Endometrial microvascular endothelial cells (primary cell): ENCODE results near the gene DTNA. TPM values are rescaled to one million over a fixed set of nuclear protein-coding genes. Genes with fewer than 3 reads are reported as not detected.
"Not testable (repeated sequence)": the region's sequence is repeated elsewhere in the genome, so short reads cannot be mapped to it uniquely, and the experiment has no call there.

Source experiments
- in situ Hi-C: cut with HindIII; loops from 2 replicates; pipeline ENCODE4 v1.10.0; 2017; ENCODE audit warnings: low sequenced_read_pairs, low pct_unique_long_range_greater_than_20kb; ENCODE audit errors: inconsistent ontology term
- total RNA-seq: library from RNA; depleted of rRNA; stranded (reverse); fragments of >200 nt; gene quantifications from one replicate; pipeline ENCODE4 v1.2.3, GENCODE V29; 2015; ENCODE audit errors: inconsistent ontology term

DTNA gene
- total RNA-seq, 1 donor from 2014 or later = 0.56 TPM

GRCh38 chr18:34870555-34871310, 160.6 kb downstream of the DTNA start:
- in situ Hi-C loops = no loop called here

DNA sequence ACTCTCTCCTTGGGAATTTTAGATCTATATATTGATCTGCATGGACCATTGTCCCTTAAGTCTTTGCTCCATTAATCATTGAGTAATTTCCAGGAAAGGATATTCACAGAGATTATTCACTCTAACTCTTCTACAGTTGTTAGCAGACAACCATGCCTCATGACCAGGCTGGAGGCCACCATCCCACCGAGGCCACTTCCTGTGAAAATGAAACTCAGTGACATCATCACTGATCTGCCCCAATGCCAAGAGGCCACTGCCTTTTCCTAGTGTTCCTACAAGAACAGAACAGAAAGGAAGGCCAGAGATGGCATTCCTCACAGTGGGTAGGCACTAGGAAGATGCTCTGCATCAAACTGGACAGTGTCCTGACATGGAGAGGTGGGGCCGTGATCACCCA, 161.3 kb downstream of the DTNA start:
- in situ Hi-C loops = no loop called here

DNA sequence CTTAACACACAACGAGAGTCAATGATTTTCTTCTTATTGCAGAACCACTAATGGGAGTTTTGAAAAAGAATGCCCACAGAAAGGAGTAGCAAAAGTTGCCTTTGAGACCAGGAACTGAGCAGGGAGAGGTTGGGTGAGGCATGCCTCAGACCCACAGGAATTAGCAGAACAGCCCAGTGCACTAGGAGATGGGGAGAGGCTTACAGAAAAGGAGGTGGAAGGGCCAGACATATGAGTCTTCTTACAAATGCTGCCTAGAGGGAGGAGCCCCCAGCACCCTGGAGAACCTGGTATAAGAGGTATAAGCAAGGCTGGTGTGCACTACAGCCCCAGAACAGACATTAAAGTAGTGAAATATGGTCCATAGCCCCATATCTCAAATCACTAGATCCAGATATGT, 162.0 kb downstream of the DTNA start:
- in situ Hi-C loops = no loop called here

- in situ Hi-C loops = no loop called here
Observed at GRCh38 chr18:34873986-34874580, 164.0 kb downstream of the DTNA start.

GRCh38 chr18:34875150-34875549, 165.1 kb downstream of the DTNA start:
- in situ Hi-C loops = no loop called here

GRCh38 chr18:34880403-34880802, 170.3 kb downstream of the DTNA start:
- in situ Hi-C loops = no loop called here

GRCh38 chr18:34880882-34881834, 171.1 kb downstream of the DTNA start:
- in situ Hi-C loops = no loop called here

DNA sequence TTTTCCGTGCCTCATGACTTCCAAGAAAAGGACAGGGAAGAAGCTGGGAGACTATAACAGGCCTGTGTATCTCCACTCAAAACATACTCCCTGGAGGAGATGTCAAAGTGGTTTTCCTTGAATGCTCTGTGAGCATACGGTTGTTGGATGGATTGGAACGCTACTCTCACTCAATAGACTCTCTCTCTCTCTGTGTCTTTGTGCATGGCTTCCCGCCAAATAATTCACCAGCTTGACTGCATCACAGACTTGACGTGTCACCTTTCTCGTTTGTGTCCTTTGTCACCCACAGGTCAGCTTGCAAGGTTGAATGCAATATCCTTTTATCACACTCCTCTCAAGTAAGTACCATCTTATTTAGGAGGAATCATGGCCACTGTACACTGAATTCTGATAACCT, 174.3 kb downstream of the DTNA start:
- in situ Hi-C loops = no loop called here

GRCh38 chr18:34886177-34886576, 176.1 kb downstream of the DTNA start:
- in situ Hi-C loops = no loop called here

DNA sequence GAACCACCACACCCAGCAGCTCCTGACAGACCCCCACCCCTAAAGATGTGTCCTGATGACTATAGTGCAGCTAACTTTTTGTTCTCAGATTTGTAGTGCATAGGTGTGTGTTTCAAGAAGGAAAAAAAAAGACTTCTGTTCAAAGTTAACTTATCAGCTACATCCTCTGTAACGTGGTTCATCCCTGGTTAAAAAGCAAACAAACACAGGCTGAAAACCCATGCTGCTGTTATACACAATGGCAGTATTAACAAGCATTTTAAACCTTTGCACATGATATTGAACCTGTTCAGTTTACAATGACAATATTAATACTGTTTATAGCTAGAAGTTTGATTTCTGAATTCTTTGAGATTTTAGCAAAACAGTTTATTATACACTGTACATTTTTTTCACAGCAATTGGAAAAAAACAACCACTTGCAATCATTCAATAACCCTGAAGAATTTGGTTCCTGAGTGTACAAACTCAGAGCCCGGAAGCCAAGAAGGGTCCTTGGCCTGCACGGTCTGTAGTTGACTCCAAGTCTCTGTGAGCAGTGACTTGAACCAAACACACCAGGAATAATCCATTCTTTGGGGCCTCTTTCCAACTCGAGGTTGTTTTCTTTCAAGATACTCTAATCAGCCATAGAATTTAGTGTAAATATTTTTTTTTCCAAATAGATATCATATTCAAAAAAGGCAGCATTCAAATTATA, 177.9 kb downstream of the DTNA start:
- in situ Hi-C loops = no loop called here

- in situ Hi-C loops = no loop called here
Observed at GRCh38 chr18:34890486-34891085, 180.5 kb downstream of the DTNA start.

- in situ Hi-C loops = no loop called here
Observed at GRCh38 chr18:34892379-34892778, 182.3 kb downstream of the DTNA start.

GRCh38 chr18:34893239-34893638, 183.1 kb downstream of the DTNA start:
- in situ Hi-C loops = no loop called here

DNA sequence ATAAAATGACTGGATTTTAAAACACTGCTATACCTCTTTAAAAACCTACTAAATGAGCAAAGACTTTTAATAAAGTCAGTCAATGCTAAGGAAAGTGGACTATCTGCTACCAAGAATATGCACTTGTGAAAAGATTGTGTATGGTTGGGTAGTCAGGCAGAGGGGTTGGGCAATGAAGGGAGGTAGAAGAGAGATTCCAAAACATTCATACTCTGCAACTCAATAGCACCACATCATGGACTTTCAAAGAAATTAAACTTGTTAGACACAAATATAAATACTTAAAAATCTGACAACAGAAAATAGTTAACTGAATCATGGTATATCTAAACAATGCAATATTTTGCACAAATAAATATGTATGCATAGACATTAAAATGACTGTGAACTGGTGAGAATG, 191.2 kb downstream of the DTNA start:
- in situ Hi-C loops = no loop called here

GRCh38 chr18:34904994-34905393, 194.9 kb downstream of the DTNA start:
- in situ Hi-C loops = no loop called here

GRCh38 chr18:34906985-34907384, 196.9 kb downstream of the DTNA start:
- in situ Hi-C loops = not testable (repeated sequence)

DNA sequence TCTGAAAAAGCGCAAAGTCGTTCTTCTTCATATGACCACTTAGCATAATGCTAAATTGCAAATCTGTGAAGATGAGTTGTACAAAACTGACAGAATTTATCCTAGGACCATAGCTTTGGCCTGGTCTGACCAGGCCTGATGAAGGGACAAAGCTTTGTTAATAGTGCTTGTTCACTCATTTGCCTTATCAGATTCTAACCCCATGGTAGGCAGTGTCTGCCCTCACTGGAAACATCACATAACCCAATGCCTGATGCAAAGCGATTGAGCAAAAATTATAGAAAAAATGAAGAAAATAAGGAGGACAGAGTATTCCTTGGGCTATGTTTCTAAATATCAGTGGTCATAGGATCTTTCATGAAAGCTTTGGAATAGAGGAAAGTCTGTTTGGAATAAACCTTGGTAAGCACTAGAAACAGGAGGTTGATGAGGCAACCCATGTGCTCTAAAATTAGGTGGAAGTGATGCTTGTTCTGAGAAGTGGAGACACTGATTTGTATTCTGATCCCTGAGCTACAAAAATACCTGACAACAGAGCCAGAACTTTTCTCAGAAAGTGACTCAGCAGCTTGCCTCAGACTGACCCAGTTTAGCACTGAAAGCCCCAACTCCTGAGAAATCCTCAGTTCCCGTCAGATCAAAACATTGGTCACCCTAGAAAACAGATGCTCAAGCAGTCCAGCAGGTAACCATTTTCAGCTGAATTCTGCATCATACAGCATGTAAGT, 199.7 kb downstream of the DTNA start:
- in situ Hi-C loops = no loop called here

GRCh38 chr18:34911081-34911480, 201.0 kb downstream of the DTNA start:
- in situ Hi-C loops = no loop called here
